ENCODE data around the gene RREB1.

- TF ChIP-seq CTCF (IDR thresholded peaks at IDR 0.05) (no peak), POLR2A (IDR thresholded peaks at IDR 0.05) (no peak), EP300 (IDR thresholded peaks at IDR 0.05) (no peak)
Observed at GRCh38 chr6:7236306-7237209, 128.8 kb downstream of the RREB1 start.
